HepG2 (cell line): ENCODE results near the gene MSMB. TPM values are rescaled to one million over a fixed set of nuclear protein-coding genes. Genes with fewer than 3 reads are reported as not detected.

Experiments used
- ASH2L ChIP-seq: fragments of 300-600, 200-600 bp; sonication (generic); IDR thresholded peaks from 2 replicates; pipeline ENCODE4 v1.7.0; 2017; ENCODE audit warnings: low read depth, mild to moderate bottlenecking, moderate library complexity, mixed read lengths, low read length; ENCODE audit not compliant: insufficient read length
- BORCS8-MEF2B ChIP-seq: sonication (generic); formaldehyde crosslinking; IDR thresholded peaks from 2 replicates; pipeline ENCODE4 v1.8.0; 2022; ENCODE audit warnings: mild to moderate bottlenecking, missing genetic modification reagents
- CBX5 ChIP-seq: sonication (generic); formaldehyde crosslinking; IDR thresholded peaks from 2 replicates; pipeline ENCODE4 v1.4.0; 2020; ENCODE audit warnings: missing genetic modification reagents, borderline replicate concordance
- IRF2 ChIP-seq: IDR thresholded peaks from 2 replicates; pipeline ENCODE4 v1.6.1; 2018; ENCODE audit warnings: missing genetic modification reagents, missing compliant biosample characterization
- JUN ChIP-seq: sonication (generic); formaldehyde crosslinking; IDR thresholded peaks from 2 replicates; pipeline ENCODE4 v1.4.0; 2020; ENCODE audit warnings: mild to moderate bottlenecking, missing genetic modification reagents
- MAFF ChIP-seq: IDR thresholded peaks from 2 replicates; pipeline ENCODE4 v1.6.1; 2011; ENCODE audit warnings: low read depth, low read length, improper control_type of control experiment
- PHF8 ChIP-seq: sonication (generic); formaldehyde crosslinking; IDR thresholded peaks from 2 replicates; pipeline ENCODE4 v1.5.0; 2020; ENCODE audit warnings: missing genetic modification reagents
- PRDM4 ChIP-seq: sonication (generic); formaldehyde crosslinking; IDR thresholded peaks from 2 replicates; pipeline ENCODE4 v1.9.0; 2021; ENCODE audit warnings: missing genetic modification reagents, borderline replicate concordance
- RARA ChIP-seq: IDR thresholded peaks from 2 replicates; pipeline ENCODE4 v1.6.1; 2016; ENCODE audit warnings: missing genetic modification reagents, missing compliant biosample characterization
- RNF219 ChIP-seq: sonication (generic); formaldehyde crosslinking; IDR thresholded peaks from 2 replicates; pipeline ENCODE4 v1.5.0; 2020; ENCODE audit warnings: mild to moderate bottlenecking, missing genetic modification reagents
- ZBTB33 ChIP-seq: sonication (generic); formaldehyde crosslinking; IDR thresholded peaks from 2 replicates; pipeline ENCODE4 v1.4.0; 2020; ENCODE audit warnings: missing genetic modification reagents
- ZNF17 ChIP-seq: sonication (generic); formaldehyde crosslinking; IDR thresholded peaks from 2 replicates; pipeline ENCODE4 v1.5.0; 2020; ENCODE audit warnings: mild to moderate bottlenecking, missing genetic modification reagents
- ZNF468 ChIP-seq: sonication (generic); formaldehyde crosslinking; IDR thresholded peaks from 2 replicates; pipeline ENCODE4 v1.8.0; 2022; ENCODE audit warnings: mild to moderate bottlenecking, moderate library complexity, missing genetic modification reagents
- ZNF543 ChIP-seq: sonication (generic); formaldehyde crosslinking; IDR thresholded peaks from 2 replicates; pipeline ENCODE4 v1.4.0; 2020; ENCODE audit warnings: mild to moderate bottlenecking, missing genetic modification reagents
- polyA plus RNA-seq, 8 experiments: library from polyadenylated mRNA; depleted of rRNA in 3 of 8; stranded (reverse) in 7 of 8; unstranded in 1 of 8; fragments of >200 nt; fragmentation: Illumina TruSeq in 4 of 8; extraction: Trizol in 4 of 8; gene quantifications; 2 replicates each; pipeline versions ENCODE4 v1.2.1 to v1.2.3, GENCODE V29; 2011 to 2016; ENCODE audit warnings: low read depth in 4 of 8, missing spikeins in 1 of 8, mixed read lengths in 1 of 8; ENCODE audit not compliant: insufficient read depth in 1 of 8
- total RNA-seq, 5 experiments: library from RNA; depleted of rRNA; stranded (reverse); fragments of >200 nt; fragmentation: Illumina TruSeq; extraction: Trizol; gene quantifications; 2 replicates each; pipeline ENCODE4 v1.2.3, GENCODE V29; 2016; ENCODE audit warnings: low read depth in 1 of 5
- TF ChIP-seq, protein P1 (sequence below): sonication (generic); formaldehyde crosslinking; IDR thresholded peaks from 2 replicates; pipeline ENCODE4 v1.8.1; 2023; ENCODE audit warnings: missing genetic modification reagents, inconsistent platforms, borderline replicate concordance
- TF ChIP-seq, protein P2 (sequence below), 2 experiments: sonication (generic) in 1 of 2; formaldehyde crosslinking in 1 of 2; IDR thresholded peaks; 2 replicates each; pipeline versions ENCODE4 v1.5.1 to v1.6.1; 2011 to 2020; ENCODE audit warnings: borderline replicate concordance in 1 of 2, low read depth in 1 of 2, low read length in 1 of 2, mild to moderate bottlenecking in 1 of 2, missing genetic modification reagents in 1 of 2, moderate library complexity in 1 of 2

MSMB gene
- total and polyA plus RNA-seq, 2 of the 13 experiments (the other 11 are each of a cell fraction or from before 2014, with no cell fraction given): 0.84 TPM; not detected in 1

DNA sequence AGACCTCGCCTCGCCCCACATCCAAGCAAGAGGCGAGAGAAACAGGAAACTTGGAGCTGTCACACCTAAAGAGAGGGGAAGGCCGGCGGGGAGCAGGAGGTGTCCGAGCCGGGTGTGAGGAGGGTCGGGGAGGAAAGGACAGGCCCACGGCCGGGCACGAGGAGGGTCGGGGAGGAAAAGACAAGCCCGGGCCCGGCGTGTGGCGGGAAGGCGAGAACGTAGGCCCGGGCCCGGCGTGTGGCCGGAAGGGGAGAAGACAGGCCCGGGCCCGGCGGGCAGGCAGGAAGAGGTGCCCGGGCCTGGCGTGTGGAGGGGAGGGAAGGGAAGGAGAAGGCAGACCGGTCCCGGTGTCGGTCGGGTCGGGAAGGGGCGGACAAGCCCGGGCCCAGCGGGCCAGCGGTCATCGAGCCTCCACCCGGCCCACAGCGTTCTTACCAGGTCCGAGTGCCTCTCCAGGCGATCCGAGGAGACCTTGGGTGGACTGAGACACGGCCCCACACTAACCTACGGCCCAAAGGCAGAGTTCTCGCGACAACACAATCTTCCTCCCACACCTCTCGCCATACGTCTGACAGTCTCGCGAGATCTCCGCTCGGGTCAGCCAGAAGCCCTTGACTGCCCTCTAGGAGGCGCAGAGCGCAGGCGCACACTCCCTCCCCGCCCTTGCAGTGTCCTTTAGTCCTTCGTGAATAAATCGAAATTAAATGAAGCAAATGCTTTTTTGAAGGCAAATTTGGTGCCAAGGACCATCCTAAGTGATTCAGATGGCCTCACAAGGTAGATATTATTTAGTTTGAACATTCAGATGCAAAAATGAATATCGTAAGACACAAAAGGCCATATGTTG, 15.8 kb downstream of the MSMB start, which contains the start of gene NCOA4 (continued):
- TF ChIP-seq PRDM4 (CRISPR knock-in tag) (no peak), ZNF468 (CRISPR knock-in tag) (no peak), ZNF543 (CRISPR knock-in tag) (no peak; the same call in 1 of the 2 replicates), JUN (no peak), MAFF (no peak), RNF219 (CRISPR knock-in tag) (no peak), ZBTB33 (CRISPR knock-in tag) (no peak), ZNF17 (CRISPR knock-in tag) (no peak), IRF2 (CRISPR knock-in tag) (0 out of 2 replicates have a peak, but pooled peaks have one; percentile 14), CBX5 (CRISPR knock-in tag) (no peak), PHF8 (CRISPR knock-in tag) (peak; percentile 83), ASH2L (peak; percentile 25), RARA (peak; percentile 43), BORCS8-MEF2B (CRISPR knock-in tag) (no peak)
- TF ChIP-seq, protein P1, sequence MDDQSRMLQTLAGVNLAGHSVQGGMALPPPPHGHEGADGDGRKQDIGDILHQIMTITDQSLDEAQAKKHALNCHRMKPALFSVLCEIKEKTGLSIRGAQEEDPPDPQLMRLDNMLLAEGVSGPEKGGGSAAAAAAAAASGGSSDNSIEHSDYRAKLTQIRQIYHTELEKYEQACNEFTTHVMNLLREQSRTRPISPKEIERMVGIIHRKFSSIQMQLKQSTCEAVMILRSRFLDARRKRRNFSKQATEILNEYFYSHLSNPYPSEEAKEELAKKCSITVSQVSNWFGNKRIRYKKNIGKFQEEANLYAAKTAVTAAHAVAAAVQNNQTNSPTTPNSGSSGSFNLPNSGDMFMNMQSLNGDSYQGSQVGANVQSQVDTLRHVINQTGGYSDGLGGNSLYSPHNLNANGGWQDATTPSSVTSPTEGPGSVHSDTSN: no peak
- TF ChIP-seq, protein P2, sequence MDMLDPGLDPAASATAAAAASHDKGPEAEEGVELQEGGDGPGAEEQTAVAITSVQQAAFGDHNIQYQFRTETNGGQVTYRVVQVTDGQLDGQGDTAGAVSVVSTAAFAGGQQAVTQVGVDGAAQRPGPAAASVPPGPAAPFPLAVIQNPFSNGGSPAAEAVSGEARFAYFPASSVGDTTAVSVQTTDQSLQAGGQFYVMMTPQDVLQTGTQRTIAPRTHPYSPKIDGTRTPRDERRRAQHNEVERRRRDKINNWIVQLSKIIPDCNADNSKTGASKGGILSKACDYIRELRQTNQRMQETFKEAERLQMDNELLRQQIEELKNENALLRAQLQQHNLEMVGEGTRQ (IDR thresholded peaks at IDR 0.05; ENCODE audit: low read depth, low read length): no peak
- TF ChIP-seq, protein P2 (CRISPR knock-in tag; IDR thresholded peaks at IDR 0.05; ENCODE audit: borderline replicate concordance): no peak
